Measurements from ENCODE around the gene PCMT1.
"Not testable (repeated sequence)": the region's sequence is repeated elsewhere in the genome, so short reads cannot be mapped to it uniquely, and the experiment has no call there.

The PCMT1 gene

DNA sequence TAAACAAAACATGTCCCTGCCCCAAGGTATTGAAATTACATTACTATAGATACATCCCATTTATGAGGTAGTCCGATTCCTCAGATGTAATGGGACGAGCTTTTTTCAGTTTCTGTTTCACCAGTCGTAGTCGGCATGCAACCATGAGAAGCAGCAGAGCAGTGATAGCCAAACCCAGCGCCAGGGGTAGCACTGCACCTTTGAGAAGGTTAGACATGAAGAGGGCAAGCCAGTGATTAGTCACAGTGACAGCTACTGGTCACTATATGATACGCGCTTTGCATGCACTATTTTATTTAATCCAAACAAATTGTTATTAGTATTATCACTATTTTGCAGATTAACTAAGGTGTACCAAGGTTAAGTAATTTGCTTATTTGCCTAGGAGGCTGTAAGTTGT is 71.0 kb downstream of the PCMT1 start:
- no peak for DNase-seq (ENCODE audit: low read depth in 2 of 2)

DNA sequence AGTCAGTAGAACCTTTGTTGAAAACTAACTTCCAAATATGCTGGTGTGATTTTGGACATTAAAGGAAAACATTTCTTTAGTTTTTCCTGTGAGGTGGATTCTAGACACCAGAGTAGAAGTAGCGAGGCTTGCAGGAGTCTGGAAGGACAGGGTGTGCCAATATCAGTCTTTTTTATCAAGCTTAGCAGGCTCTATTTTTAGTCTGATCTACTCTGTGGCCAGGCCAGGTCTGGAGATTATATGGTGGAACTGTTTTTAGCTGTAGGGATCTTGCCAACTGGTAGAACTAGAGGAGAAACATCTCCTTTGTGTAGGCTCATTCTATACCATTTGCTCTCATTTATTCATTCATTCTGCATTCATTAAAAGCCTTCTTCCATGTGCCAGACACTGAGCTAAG is 72.0 kb downstream of the PCMT1 start:
- DNase-seq (ENCODE audit: low read depth in 2 of 2): no peak

DNA sequence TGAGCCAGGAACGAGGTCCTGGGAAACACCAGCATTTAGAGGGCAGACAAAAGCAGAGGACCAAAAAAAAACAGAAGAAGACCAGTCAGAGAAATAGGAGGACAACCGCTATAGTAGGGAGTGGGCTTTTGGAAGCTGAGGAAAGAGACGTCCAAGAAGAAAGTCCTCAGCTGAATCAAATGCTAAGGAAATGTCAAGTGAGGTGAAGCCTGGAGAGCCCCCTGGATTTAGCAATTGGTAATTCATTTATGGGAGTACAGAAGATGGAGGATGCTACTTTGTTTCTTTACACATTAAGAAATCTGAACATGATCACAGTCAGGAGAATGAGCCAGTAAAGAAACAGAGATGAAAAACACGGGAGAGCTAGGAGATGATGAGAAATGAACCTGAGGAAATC is 73.5 kb downstream of the PCMT1 start:
- no peak for DNase-seq (ENCODE audit: low read depth in 2 of 2)

DNA sequence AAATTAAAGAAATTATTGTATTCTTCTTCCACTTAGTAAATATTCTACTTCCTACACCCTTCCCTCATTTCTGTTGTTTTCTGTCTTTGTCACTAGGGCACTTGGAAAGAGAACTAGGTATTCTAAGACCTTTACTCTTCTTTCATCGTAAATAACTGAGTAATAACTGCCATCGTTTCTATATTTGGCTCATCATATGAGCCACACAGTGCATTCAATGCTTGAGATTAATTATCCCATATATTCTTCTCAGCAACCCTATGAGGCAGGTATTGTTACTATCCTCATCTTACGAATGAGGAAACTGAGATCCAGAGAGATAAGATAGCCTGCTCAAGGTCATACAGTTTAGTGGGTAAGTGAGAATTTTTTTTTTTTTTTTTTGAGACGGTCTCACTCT is 75.8 kb downstream of the PCMT1 start:
- DNase-seq (ENCODE audit: low read depth in 2 of 2): no peak

DNA sequence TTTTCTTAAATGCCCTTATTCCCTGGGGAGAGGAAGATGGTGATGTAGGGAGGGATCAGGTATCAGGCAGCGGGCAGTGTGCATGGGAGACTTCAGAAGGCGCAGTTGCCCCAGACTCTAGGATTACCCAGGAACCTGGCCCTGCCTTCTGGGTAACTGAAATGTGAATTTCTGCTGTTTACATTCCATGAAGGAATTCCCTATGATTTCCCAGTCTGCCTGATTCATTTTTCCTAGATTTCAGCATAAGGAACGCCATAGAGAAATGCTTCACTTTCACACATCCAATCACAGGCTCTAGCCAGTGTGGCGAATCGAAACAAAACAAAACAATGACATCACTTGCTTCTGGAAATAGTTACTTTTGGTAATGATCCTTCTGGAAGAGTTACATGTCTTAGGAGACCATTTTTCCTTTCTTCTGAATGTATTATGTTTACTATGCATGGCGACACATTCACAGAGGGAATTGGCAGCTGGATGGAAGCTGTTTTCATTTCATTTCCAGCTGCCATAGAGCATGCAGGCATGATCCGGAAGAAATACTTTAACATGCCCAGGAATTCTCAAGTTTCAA is 81.3 kb downstream of the PCMT1 start:
- no peak for DNase-seq (ENCODE audit: low read depth in 2 of 2)

DNA sequence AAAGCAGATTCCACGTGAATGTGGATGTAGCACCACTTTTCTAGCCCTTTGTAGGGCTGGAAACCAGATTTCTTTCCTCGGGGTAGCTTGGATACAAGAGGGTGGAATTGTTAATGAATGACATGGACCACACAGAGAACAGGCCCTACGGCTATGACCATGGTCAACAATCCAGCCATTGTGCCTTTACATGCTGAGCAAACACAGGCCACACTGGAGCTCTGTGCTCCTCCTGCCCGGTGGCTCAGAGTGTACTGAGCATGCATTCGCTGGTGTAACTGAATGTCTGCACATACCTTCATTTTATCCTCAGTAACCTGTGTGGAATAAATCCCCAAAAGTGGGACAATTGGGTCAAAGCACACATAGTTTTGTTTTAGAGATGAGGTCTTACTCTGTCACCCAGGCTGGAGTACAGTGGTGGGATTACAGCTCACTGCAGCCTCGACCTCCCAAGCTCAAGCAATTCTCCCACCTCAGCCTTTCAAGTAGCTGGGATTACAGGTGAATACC is 81.8 kb downstream of the PCMT1 start:
- no peak for DNase-seq (ENCODE audit: low read depth in 2 of 2)

DNA sequence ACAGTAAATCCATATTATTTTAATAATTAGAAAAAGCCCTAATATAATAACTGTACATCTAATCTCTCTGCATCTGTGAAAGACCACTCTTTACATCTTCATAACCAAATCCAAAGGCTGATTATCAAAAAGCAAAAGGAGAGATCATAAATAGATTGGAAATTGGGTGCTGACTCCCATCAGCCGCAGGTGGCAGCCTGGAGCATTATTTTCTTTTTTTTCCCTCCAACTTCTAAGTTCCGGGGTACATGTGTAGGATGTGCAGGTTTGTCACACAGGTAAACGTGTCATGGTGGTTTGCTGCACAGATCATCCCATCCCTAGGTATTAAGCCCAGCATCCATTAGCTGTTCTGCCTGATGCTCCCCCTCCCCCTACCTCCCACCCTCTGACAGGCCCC is 84.1 kb downstream of the PCMT1 start:
- no peak for DNase-seq (ENCODE audit: low read depth in 2 of 2)

DNA sequence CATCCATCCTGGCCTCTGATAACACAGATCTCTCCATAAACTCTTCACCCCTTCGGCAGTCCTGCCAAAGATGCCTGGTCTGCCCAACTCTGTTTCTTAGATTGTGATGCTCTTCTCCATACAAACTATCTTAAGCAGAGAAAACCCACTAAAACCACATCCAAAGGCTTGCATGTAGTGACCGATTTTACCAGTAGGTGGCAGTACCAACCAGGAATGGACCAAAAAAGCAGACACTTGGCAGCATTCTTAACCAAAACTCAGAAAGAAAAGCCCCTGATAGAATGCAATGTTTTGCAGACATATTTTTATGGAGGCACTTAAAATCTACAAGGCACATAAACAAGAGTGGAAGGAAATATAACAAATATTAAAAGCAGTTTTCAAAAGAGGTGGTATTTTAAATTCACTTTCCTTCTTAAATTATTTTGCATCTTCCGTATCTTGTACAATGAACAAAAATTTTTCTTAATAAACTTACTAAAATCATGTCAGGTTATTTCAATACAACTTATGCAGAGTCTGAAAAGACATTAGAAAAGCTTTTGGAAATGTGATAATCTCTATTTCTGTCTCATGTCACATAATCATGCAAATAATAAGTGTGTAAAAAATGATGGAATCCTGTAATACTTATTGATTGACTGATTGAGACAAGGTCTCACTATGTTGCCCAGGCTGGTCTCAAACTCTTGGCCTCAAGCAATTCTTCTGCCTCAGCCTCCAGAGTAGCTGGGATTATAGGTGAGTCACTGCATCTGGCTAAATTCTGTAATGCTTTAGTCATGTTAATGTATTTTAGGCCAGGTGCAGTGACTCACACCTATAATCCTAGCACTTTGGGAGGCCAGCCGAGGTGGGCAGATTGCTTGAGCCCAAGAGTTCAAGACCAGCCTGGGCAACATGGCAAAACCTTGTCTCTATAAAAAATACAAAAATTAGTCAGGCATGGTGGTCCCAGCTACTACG is 85.3 kb downstream of the PCMT1 start:
- no peak for DNase-seq (ENCODE audit: low read depth in 2 of 2)

DNA sequence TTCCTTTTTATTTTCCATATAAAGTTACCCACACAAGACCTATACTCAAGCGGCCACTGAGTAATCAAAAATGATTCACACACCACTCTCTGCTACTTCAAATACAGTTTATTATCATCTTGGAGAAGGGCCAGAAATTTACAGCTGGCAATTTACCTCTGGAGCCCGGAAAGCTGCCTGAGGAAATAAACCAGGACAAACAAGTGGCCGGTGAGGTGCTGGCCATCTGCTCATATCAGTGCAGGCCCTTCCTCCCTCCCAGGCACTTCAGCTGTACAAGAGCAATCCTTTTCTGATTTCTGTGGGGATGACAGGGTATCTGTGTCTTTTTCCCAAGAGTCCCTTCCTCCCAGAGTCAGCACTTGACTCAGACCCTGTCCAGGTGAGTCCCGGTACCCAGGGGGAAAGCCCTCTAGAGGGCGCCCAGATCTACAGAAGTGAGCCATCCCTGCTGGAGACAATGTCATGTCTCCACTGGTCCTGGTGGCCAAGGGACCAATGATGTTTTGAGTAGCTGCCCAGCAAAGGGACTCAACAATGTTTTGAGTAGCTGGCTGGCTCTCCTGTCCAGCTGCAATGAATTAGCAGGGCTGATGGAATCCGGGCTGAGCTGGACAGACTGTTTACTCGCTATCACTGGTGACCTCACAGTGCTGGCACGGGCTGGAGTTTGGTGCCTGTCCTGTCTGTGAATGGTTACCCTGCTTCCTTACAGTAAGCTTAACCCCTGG is 91.0 kb downstream of the PCMT1 start:
- DNase-seq (ENCODE audit: low read depth in 2 of 2): no peak

DNA sequence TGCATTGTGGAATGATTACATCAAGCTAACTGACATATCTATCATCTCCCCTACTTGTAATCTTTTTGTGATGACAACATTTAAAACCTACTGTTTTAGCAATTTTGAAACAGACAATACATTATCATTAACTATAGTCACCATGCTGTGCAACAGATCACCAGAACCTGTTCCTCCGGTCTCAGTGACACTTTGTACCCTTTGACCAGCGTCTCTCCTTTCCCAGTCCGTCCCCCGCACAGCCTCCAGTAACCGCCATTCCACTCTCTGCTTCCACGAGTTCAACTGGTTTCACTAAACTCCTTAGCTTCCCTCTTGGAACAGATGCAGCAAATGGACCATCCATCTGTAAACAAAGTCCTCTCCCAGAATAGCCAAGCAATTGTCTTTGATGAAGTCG is 92.8 kb downstream of the PCMT1 start:
- no peak for DNase-seq (ENCODE audit: low read depth in 2 of 2)

DNA sequence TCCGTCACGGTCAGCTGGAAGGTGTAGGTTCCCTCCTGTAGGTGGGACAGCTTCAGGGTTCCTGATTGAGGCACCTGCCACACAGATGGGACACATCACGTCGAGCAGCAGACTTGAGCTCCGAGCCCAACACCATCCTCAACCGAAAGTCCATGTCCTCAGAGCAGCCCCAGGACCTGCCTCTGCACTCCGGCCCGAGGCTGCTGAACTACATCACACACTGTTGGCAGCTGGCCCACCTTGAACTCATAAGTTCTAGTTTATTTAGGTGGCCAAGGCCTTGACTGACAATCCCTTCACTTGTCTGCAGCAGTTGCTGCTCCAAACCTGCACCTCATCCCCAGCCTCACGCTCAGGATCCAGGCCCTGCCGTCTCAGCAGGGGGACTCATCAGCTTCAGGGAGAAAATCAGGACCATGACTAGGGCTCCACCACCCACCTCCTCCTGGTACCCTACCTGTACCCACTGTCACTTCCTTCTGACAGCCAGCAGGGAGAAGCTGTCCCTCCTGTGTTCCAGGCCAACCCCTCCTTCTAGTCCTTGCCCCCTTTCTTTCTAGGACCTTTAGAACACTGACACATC is 93.6 kb downstream of the PCMT1 start:
- no peak for DNase-seq (ENCODE audit: low read depth in 2 of 2)

DNA sequence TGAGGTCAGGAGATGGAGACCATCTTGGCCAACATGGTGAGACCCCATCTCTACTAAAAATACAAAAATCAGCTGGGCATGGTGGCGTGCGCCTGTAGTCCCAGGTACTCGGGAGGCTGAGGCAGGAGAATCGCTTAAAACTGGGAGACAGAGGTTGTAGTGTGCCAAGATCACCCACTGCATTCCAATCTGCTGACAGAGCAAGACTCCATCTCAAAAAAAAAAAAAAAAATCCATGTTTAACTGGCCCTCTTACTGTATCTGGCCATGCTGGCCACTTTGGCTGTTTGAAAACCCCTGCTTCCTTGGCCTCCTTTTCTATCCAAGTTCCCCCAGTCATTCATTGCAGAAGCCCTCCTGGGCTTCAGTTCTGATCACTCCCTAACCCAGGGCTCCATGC is 94.5 kb downstream of the PCMT1 start:
- DNase-seq (ENCODE audit: low read depth in 2 of 2): not testable (repeated sequence)

DNA sequence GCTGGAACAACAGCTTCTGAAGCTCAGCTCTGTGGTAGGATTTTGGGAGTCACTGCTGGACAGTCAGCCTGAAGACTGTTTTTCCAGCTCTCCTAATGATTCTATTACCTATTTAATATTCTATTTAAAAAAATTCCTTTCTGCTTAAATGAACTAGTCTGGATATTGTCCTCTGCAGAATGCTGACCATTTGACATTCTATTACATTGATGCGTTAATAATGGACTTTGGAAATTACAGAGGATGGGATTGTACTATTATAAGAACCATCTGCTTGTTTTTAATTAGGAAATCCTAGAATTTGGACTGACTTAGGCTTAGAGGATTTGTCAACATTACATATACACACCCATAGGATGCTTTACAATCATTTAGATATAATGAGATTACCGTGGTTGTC is 94.9 kb downstream of the PCMT1 start:
- DNase-seq (ENCODE audit: low read depth in 2 of 2): no peak

DNA sequence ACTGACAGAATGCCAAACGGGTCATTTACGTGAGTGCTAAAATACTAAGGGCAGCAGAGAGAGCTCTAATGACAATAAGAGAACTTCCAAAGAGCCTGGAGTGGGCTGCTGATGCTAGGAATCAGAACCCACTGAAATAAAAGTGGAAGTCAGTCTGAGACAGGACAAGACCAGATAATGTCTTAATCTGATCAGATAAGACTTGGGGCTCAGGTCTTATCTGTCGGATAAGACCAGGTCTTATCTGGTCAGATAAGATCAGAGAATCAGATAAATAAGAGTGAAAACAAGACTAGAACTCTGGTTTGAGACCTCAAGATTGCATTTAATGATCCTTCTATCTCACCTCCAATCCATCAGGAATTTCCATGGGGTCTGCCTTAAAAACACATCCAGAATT is 96.0 kb downstream of the PCMT1 start:
- DNase-seq (ENCODE audit: low read depth in 2 of 2): no peak

DNA sequence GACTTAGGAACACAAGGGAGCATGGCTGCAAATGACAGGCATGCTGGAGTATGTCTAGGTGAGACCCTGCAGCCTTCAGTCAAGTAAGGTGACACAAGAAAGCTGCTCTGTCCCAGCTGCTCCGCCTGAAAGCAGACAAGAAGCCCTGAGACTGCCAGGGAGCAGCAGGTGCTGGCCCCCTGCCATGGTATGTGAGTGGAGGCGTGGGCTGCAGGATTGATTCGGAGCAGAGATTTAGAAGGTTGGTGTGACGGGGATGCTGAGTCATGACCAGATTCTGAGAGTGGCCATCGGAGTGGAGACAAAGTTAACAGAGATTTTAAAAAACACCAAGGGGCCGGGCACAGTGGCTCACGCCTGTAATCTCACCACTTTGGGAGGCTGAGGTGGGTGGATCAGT is 96.8 kb downstream of the PCMT1 start:
- DNase-seq (ENCODE audit: low read depth in 2 of 2): peak; percentile 64 to 67

DNA sequence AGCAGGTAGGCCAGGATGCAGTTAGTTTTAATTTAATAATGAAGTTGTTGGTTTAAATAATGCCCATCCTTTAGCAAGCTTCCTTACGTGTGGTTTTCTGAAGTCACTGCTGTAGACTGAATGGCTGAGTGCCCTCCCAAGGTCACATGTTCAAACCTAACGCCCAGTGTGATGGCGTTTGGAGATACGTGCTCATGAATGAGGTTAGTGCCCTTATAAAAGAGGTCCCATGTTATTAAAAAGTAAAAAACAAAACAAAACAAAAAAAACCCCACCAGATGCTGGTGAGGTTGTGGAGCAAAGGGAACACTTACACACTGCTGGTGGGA is 98.4 kb downstream of the PCMT1 start:
- DNase-seq (ENCODE audit: low read depth in 2 of 2): no peak

DNA sequence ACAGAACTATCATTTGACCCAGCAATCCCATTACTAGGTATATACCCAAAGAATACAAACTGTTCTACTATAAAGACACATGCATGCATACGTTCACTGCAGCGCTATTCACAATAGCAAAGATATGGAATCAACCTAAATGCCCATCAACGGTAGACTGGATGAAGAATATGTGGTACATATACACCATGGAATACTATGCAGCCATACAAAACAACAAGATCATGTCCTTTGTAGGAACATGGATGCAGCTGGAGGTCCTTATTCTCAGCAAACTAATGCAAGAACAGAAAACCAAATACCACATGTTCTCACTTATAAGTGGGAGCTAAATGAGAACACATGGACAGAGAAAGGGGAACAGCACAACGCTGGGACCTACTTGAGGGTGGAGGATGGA is 98.8 kb downstream of the PCMT1 start:
- not testable (repeated sequence) for DNase-seq (ENCODE audit: low read depth in 2 of 2)

DNA sequence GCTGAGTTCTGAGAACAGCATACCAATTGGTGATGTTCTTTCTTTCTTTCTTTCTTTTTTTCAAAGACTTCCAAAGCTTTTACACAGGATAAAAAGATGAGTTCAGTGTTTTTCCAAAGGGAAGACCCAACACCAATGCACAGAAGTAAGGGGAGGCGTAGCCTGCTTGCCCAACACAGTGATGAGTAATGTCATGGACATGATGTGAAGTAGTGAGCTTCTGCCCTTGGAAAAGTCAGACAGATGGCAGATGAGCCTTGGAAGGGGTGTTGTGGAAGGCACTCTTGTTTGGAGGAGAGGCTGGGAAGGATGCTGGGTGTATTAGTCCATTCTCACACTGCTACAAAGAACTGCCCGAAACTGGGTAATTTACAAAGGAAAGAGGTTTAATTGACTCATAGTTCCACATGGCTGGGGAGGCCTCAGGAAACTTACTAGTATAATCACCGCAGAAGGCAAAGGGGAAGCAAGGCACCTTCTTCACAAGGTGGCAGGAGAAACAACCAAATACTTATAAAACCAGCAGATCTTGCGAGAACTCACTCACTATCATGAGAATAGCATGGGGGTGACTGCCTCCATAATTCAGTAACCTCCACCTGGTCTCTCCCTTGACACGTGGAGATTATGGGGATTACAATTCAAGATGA is 102.0 kb downstream of the PCMT1 start:
- no peak for DNase-seq (ENCODE audit: low read depth in 2 of 2)

DNA sequence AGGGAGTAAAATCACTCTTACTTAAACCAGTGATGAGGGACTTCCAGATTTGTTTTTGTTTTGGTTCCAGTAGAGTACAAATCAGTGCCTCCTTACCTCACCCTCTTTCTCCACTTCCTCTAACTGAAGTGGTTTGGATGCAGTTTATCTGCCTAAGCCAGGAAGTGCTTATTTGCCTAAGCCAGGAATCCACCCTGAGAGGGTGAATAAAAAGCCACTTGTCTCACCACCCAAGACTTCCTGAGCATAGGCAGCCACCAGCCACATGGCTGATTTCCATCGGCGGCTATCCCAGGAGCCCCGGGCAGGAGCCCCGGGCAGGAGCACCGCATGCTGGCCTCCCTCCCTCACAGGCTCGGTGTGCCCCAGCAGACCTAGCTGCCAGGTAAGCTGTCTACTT is 102.6 kb downstream of the PCMT1 start:
- DNase-seq (ENCODE audit: low read depth in 2 of 2): no peak

DNA sequence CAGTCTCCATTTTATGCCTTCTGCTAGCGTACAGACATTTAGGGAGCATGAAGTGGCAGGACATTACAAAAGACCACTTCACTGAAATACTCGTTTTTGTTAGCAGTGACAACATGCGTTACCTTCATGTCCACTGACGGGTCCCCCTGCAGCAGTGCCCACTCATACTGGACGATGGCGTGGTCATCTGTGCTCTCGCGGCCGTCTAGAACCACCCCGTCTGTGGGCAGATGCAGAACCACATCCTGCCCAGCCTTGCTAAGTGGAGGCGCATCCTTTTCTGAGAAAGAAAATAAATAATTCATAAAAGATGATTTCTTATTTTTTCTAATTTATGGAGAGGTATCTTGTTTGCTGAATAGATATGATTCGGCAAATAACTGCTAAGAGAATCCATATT is 103.3 kb downstream of the PCMT1 start:
- DNase-seq (ENCODE audit: low read depth in 2 of 2): no peak

DNA sequence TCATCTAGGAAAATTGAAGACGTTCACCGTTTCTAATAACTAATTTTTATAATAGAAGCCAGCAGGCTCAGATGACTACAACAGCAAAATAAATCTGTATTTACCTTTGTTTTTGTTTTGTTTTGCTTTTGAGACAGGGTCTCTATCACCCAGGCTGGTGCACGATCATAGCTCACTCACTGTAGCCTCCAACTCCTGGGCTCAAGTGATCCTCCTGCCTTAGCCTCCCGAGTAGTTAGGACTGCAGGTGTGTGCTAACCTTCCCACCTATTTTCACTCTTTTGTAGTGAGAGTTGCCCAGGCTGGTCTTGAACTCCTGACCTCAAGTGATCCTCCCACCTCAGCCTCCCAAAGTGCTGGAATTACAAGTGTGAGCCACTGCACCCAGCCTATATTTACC is 104.5 kb downstream of the PCMT1 start:
- DNase-seq (ENCODE audit: low read depth in 2 of 2): not testable (repeated sequence)

DNA sequence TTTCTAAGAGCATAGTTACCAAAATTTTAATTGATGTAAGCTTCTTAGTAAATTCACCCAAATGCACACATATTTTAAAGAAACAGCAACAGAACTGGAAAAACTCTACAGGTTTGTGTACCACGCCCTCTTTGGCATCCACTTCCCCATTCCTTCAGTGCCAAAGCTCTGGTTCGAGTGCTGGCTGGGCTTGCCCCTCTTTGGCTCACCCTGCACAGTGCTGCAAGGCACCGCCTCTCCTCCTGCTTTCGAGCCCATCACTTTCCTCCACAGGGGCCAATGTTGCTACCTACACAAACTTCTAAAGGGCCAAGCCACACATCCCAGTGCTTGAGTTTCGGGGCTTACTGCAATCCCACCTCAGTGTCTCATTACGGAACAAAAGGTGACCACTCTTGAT is 105.0 kb downstream of the PCMT1 start:
- no peak for DNase-seq (ENCODE audit: low read depth in 2 of 2)

Data from fibroblast of skin of left biceps (primary cell).